Mesendoderm (in vitro differentiated cells): ENCODE data around the gene TTLL12.

ENCODE experiments used
- DNase-seq: peaks from one replicate; pipeline ENCODE4 v3.0.0; 2013
- H2AK5ac ChIP-seq: 2 replicates; pipeline ENCODE4 v1.6.1; 2013; ENCODE audit warnings: low read length, inconsistent platforms
- H2BK120ac ChIP-seq: 2 replicates; pipeline ENCODE4 v1.6.1; 2013; ENCODE audit warnings: low read depth, mild to moderate bottlenecking, low read length, moderate library complexity, mixed read lengths
- H2BK15ac ChIP-seq: replicated peaks from 2 replicates; pipeline ENCODE4 v1.6.1; 2013; ENCODE audit warnings: low read depth, mild to moderate bottlenecking, moderate library complexity
- H2BK5ac ChIP-seq: 2 replicates; pipeline ENCODE4 v1.6.1; 2013; ENCODE audit warnings: low read length, inconsistent platforms
- H3K18ac ChIP-seq: 2 replicates; pipeline ENCODE4 v1.6.1; 2013; ENCODE audit warnings: mild to moderate bottlenecking, low read length, mixed read lengths
- H3K23ac ChIP-seq: one replicate; pipeline ENCODE4 v1.6.1; 2013; ENCODE audit warnings: low read length
- H3K27ac ChIP-seq: 2 replicates; pipeline ENCODE4 v1.5.1; 2013; ENCODE audit warnings: low read depth, mild to moderate bottlenecking, inconsistent platforms, low read length, moderate library complexity
- H3K27me3 ChIP-seq: 2 replicates; pipeline ENCODE4 v1.6.1; 2013; ENCODE audit warnings: low read length, control low read depth, mild to moderate bottlenecking, inconsistent platforms; ENCODE audit not compliant: insufficient read depth, poor library complexity
- H3K36me3 ChIP-seq: 2 replicates; pipeline ENCODE4 v1.6.1; 2013; ENCODE audit warnings: low read length, inconsistent platforms; ENCODE audit not compliant: control insufficient read depth, insufficient read depth
- H3K4ac ChIP-seq: one replicate; pipeline ENCODE4 v1.6.1; 2013; ENCODE audit warnings: low read depth, mild to moderate bottlenecking, low read length, moderate library complexity
- H3K4me1 ChIP-seq: 2 replicates; pipeline ENCODE4 v1.6.1; 2013; ENCODE audit warnings: low read depth, low read length, inconsistent platforms; ENCODE audit not compliant: control insufficient read depth
- H3K4me2 ChIP-seq: 2 replicates; pipeline ENCODE4 v1.6.1; 2013; ENCODE audit warnings: low read length
- H3K4me3 ChIP-seq: 2 replicates; pipeline ENCODE4 v1.5.1; 2013; ENCODE audit warnings: mild to moderate bottlenecking, low read length
- H3K56ac ChIP-seq: one replicate; pipeline ENCODE4 v1.6.1; 2013; ENCODE audit warnings: low read length
- H3K79me1 ChIP-seq: 2 replicates; pipeline ENCODE4 v1.6.1; 2013; ENCODE audit warnings: low read length, inconsistent platforms
- H3K79me2 ChIP-seq: 2 replicates; pipeline ENCODE4 v1.6.1; 2013; ENCODE audit warnings: mild to moderate bottlenecking, low read length; ENCODE audit not compliant: control insufficient read depth, insufficient read depth
- H3K9ac ChIP-seq: 2 replicates; pipeline ENCODE4 v1.6.1; 2013; ENCODE audit warnings: low read length, inconsistent platforms
- H4K5ac ChIP-seq: one replicate; pipeline ENCODE4 v1.6.1; 2013; ENCODE audit warnings: low read length
- H4K8ac ChIP-seq: one replicate; pipeline ENCODE4 v1.6.1; 2013; ENCODE audit warnings: low read depth, mild to moderate bottlenecking, control low read depth, low read length, moderate library complexity
- WGBS: extraction: QIAGEN DNeasy Blood & Tissue Kit; methylation state at CpG from one replicate; pipeline ENCODE4 v1.1.7; 2013; ENCODE audit warnings: low lambda C conversion rate, missing lambda C conversion rate; ENCODE audit not compliant: insufficient coverage; ENCODE audit errors: extremely low coverage; 5-methylcytosine and 5-hydroxymethylcytosine counted together

The TTLL12 gene

DNA sequence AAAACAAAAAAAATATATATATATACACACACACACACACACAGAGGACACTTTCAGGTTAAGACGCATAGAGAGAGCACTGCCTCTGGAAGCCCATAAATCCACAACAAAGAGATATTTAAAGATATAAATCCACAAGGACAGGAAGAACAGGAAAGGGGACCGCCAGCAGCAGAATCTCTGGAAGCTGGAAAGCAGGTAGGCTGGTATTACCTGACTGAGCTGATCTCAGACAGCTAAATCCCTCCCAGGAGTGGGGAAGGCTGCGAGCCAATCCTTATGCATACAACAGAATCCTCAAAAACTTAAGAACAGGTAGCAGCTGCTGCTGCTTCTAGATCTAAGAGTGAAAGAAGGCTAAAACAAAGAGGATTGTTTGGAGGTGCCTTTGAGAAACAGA lies 42.0 kb downstream of the TTLL12 start:
- Histone ChIP-seq H3K56ac (no peak overlapping the region), H2BK5ac (no peak overlapping the region), H4K5ac (no peak overlapping the region), H3K79me2 (peaks cover 2% of the 10 kb centered on the region), H3K4ac (no peak overlapping the region), H2BK120ac (no peak overlapping the region), H2BK15ac (no peak overlapping the region), H3K23ac (no peak overlapping the region), H3K4me1 (no peaks in the 10 kb centered on the region), H2AK5ac (no peak overlapping the region), H3K27ac (no peak overlapping the region), H3K36me3 (peaks cover 5% of the 10 kb centered on the region), H3K9ac (no peak overlapping the region), H3K27me3 (no peaks in the 10 kb centered on the region), H3K79me1 (peaks cover 1% of the 10 kb centered on the region), H4K8ac (no peak overlapping the region), H3K4me3 (no peak overlapping the region), H3K18ac (no peak overlapping the region), H3K4me2 (no peak overlapping the region)
- no peak for DNase-seq
- no CpG with 5 or more reads among the region's 3 CpGs for WGBS

DNA sequence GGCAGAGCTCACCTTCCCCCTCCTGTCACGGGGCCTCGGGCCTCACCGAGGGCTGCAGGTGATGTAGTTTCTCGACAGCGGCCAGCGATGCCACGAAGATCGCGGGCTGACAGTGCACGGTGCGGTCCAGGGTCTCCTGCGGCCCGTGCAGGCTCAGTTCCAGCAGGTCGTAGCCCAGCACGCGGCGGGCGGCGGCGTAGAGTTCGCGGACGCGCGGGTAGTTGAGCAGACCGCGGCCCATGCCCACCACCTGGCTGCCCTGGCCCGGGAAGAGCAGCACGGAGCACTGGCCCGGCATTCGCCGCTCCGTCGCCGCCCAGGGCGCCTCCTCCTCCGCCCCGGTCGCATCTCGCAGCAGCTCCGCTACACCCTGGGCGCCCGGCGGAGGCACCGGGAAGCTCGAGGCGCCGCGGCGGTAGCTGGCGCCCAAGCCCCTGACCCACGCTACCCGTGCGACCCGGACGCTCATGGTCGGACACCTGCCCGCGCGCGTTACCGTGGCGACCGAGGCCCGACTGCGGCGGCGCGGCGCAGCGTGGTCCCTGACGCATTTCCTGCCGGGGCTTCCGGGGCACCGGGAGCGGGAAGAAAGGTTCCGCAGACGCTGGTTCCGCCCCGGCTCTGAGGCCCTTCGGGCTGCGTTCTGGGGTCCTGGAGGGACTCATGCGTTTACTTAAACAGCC lies 43.9 kb downstream of the TTLL12 start, which contains the start of gene MCAT:
MCAT (minus strand) TSS at position 519 of the 683 bp plus-strand sequence; CDS start at position 469, 50 bp downstream.
- Histone ChIP-seq H3K4me2 (peak within 1 kb of the TSS; percentile 59), H3K23ac (no peak within 1 kb of the TSS), H2BK120ac (no peak within 1 kb of the TSS), H3K79me1 (peaks cover 1% of the 10 kb centered on the region), H2AK5ac (no peak within 1 kb of the TSS), H3K9ac (peak within 1 kb of the TSS; percentile 86), H3K4ac (no peak within 1 kb of the TSS), H2BK15ac (no peak within 1 kb of the TSS), H3K27me3 (no peaks in the 10 kb centered on the region), H3K79me2 (peaks cover 2% of the 10 kb centered on the region), H2BK5ac (no peak within 1 kb of the TSS), H3K27ac (no peak within 1 kb of the TSS), H4K8ac (peak within 1 kb of the TSS; percentile 99), H3K36me3 (peaks cover 5% of the 10 kb centered on the region), H3K4me1 (no peaks in the 10 kb centered on the region), H3K18ac (no peak within 1 kb of the TSS), H3K4me3 (peak within 1 kb of the TSS; percentile 81), H4K5ac (peak within 1 kb of the TSS; percentile 91), H3K56ac (peak within 1 kb of the TSS; percentile 94)
- DNase-seq: peak; percentile 76
- WGBS: no CpG with 5 or more reads among the region's 83 CpGs

GRCh38 chr22:43136801-43137200 lies 50.1 kb downstream of the TTLL12 start:
- peaks cover 1% of the 10 kb centered on the region for H3K79me1 ChIP-seq
- H2BK5ac ChIP-seq: no peak overlapping the region
- H3K79me2 ChIP-seq: no peaks in the 10 kb centered on the region
- no peak overlapping the region for H4K8ac ChIP-seq
- no peak overlapping the region for H3K56ac ChIP-seq
- no peak overlapping the region for H3K4me3 ChIP-seq
- no peak for DNase-seq
- no peak overlapping the region for H2BK15ac ChIP-seq
- no CpG with 5 or more reads among the region's 10 CpGs for WGBS
- H3K36me3 ChIP-seq: peaks cover 7% of the 10 kb centered on the region
- H3K27ac ChIP-seq: no peak overlapping the region
- no peak overlapping the region for H4K5ac ChIP-seq
- H2BK120ac ChIP-seq: no peak overlapping the region
- H2AK5ac ChIP-seq: no peak overlapping the region
- H3K4me1 ChIP-seq: no peaks in the 10 kb centered on the region
- H3K23ac ChIP-seq: no peak overlapping the region
- no peak overlapping the region for H3K9ac ChIP-seq
- H3K27me3 ChIP-seq: no peaks in the 10 kb centered on the region
- no peak overlapping the region for H3K4ac ChIP-seq
- H3K4me2 ChIP-seq: no peak overlapping the region
- no peak overlapping the region for H3K18ac ChIP-seq

DNA sequence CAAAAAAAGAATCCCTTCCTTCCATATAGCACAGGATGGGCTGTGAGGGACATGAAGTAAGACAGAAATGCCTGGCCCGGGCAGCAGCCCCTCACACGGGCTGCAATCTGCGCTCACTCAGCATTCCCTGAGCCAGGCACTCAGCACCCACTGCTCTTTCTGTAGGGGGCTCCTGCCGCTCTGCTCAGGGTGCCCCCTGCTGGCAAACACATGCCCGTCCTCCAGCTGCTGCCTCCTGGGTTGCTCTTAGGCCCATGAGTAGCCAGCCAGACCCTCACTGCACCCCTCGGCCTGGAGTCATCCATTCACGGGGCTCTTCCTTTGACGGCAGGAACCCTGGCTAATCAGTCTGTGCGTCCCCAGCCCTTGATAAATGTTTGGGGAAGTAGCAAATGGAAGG lies 50.7 kb downstream of the TTLL12 start:
- Histone ChIP-seq H2AK5ac (no peak overlapping the region), H3K18ac (no peak overlapping the region), H3K4me1 (no peaks in the 10 kb centered on the region), H3K9ac (no peak overlapping the region), H4K8ac (no peak overlapping the region), H3K79me2 (no peaks in the 10 kb centered on the region), H3K56ac (no peak overlapping the region), H4K5ac (no peak overlapping the region), H3K4ac (no peak overlapping the region), H2BK5ac (no peak overlapping the region), H3K27ac (no peak overlapping the region), H2BK120ac (no peak overlapping the region), H3K4me3 (no peak overlapping the region), H3K79me1 (peaks cover 1% of the 10 kb centered on the region), H3K4me2 (no peak overlapping the region), H3K27me3 (no peaks in the 10 kb centered on the region), H2BK15ac (no peak overlapping the region), H3K23ac (no peak overlapping the region), H3K36me3 (peaks cover 7% of the 10 kb centered on the region)
- no CpG with 5 or more reads among the region's 9 CpGs for WGBS
- DNase-seq: peak; percentile 62

GRCh38 chr22:43135565-43135964 lies 51.4 kb downstream of the TTLL12 start:
- Histone ChIP-seq H3K27ac (no peak overlapping the region), H3K23ac (no peak overlapping the region), H4K5ac (no peak overlapping the region), H3K36me3 (peaks cover 5% of the 10 kb centered on the region), H3K4ac (no peak overlapping the region), H2BK15ac (no peak overlapping the region), H2AK5ac (no peak overlapping the region), H3K4me2 (no peak overlapping the region), H2BK5ac (no peak overlapping the region), H3K9ac (no peak overlapping the region), H3K27me3 (no peaks in the 10 kb centered on the region), H4K8ac (no peak overlapping the region), H3K4me1 (no peaks in the 10 kb centered on the region), H2BK120ac (no peak overlapping the region), H3K56ac (no peak overlapping the region), H3K4me3 (no peak overlapping the region), H3K18ac (no peak overlapping the region), H3K79me1 (no peaks in the 10 kb centered on the region), H3K79me2 (no peaks in the 10 kb centered on the region)
- WGBS: no CpG with 5 or more reads among the region's 5 CpGs
- DNase-seq: no peak

DNA sequence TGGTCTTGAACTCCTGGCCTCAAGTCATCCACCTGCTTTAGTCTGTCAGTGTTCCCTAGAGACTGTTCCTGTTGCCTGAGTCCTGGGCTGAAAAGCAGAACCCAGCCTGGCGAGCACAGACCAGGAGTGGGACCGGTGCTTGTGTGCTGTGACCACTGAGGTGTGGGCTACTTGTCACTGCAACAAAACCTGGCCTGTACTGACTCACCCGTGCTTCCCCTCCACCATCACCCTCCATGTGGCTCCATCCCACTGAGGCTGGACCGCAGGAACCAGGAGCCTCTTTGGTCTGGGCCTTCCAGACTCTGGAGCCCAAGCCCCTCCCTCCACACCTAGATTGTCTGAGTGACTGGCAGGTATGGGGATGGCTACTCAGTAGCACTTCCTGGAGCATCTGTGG lies 52.4 kb downstream of the TTLL12 start:
- H3K23ac ChIP-seq: no peak overlapping the region
- H2AK5ac ChIP-seq: no peak overlapping the region
- no peak overlapping the region for H2BK120ac ChIP-seq
- no peak overlapping the region for H3K4ac ChIP-seq
- H4K5ac ChIP-seq: no peak overlapping the region
- peaks cover 2% of the 10 kb centered on the region for H3K36me3 ChIP-seq
- no peak overlapping the region for H3K18ac ChIP-seq
- no peak overlapping the region for H2BK5ac ChIP-seq
- H2BK15ac ChIP-seq: no peak overlapping the region
- WGBS: no CpG with 5 or more reads among the region's 4 CpGs
- no peaks in the 10 kb centered on the region for H3K4me1 ChIP-seq
- no peak overlapping the region for H4K8ac ChIP-seq
- no peak overlapping the region for H3K4me2 ChIP-seq
- H3K9ac ChIP-seq: no peak overlapping the region
- no peak for DNase-seq
- no peak overlapping the region for H3K4me3 ChIP-seq
- H3K27ac ChIP-seq: no peak overlapping the region
- H3K56ac ChIP-seq: no peak overlapping the region
- H3K27me3 ChIP-seq: no peaks in the 10 kb centered on the region
- H3K79me1 ChIP-seq: no peaks in the 10 kb centered on the region
- no peaks in the 10 kb centered on the region for H3K79me2 ChIP-seq
